Renal pelvis (tissue), 4 donors: ENCODE measurements around the gene ATP6V0A4. TPM values are rescaled to one million over a fixed set of nuclear protein-coding genes. Genes with fewer than 3 reads are reported as not detected.
A peak's percentile ranks its signal among the peaks of the same experiment; 100 is the strongest.
"Not testable (repeated sequence)": the region's sequence is repeated elsewhere in the genome, so short reads cannot be mapped to it uniquely, and the experiment has no call there.

Experiments
- DNase-seq: peaks from one replicate; pipeline ENCODE4 v3.0.0-alpha.2; 2013
- polyA plus RNA-seq, 3 donors: library from polyadenylated mRNA; unstranded; fragments of 120-200 nt; gene quantifications; one replicate each; pipeline ENCODE4 v1.2.1, GENCODE V29; 2013; ENCODE audit not compliant: insufficient read length in 3 of 3

ATP6V0A4 gene
- polyA plus RNA-seq, 3 donors = 55.1 to 76.8 (median 56.9) TPM

DNA sequence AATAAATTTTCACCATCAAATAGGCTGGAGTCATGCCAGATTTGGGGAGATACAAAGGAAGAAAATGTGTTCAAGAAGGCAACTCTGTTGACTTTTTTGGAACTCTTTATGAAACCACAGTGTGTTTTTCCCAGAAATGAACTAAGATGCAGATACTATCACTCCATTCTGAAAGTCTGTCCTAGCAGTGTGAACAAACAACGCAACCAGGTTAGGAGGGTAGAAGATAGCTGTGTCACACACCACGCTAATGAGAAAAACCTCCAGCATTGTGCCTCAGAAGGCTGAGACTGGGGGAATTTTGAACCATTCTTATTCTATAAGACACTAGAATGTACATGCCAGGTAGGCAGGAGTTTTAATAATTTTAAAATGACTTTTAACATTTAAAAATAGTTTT, 15.9 kb upstream of the ATP6V0A4 start:
- DNase-seq = no peak

DNA sequence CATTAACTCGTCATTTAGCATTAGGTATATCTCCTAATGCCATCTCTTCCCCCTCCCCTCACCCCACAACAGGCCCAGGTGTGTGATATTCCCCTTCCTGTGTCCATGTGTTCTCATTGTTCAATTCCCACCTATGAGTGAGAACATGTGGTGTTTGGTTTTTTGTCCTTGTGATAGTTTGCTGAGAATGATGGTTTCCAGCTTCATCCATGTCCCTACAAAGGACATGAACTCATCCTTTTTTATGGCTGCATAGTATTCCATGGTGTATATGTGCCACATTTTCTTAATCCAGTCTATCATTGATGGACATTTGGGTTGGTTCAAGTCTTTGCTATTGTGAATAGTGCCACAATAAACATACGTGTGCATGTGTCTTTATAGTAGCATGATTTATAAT, 13.3 kb upstream of the ATP6V0A4 start:
- not testable (repeated sequence) for DNase-seq

GRCh38 chr7:138809346-138809745, 11.3 kb upstream of the ATP6V0A4 start:
- no peak for DNase-seq

DNA sequence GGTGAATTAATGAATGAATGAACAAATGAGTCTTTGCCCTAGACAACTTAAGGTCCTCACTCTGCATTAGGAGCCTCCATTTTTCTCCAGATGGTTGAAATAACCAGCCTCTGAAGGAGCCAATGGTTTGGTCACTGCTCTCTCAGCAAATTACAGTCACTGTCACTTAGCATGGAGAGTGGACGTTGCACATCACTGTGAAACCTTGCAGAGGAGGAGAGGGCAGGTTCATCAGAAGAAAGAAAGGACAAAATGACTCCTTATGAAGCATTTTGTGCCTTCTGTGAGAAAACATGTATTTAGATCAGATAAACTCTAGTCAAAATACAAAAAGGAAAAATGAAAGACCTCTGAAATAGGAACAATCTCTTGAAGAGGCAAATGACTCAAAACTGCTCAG, 6.6 kb upstream of the ATP6V0A4 start:
- DNase-seq = no peak

DNA sequence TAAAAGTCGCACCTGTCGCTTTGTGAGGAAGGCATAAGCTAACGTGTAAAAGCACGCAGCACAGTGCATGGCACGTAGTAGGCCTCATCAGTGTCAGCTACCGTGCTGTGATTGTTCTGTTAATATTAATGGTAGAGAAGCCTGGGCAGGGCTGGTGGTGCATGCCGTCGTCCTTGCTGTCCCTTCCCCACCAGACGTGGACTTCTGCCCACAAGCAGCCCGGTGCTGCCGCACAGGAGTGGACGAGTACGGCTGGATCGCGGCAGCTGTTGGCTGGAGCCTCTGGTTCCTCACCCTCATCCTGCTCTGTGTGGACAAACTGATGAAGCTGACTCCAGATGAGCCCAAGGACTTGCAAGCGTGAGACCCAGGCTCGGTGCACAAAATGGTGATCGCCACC, 4.7 kb upstream of the ATP6V0A4 start:
- DNase-seq = no peak

GRCh38 chr7:138801256-138801655, 3.3 kb upstream of the ATP6V0A4 start:
- DNase-seq = no peak

DNA sequence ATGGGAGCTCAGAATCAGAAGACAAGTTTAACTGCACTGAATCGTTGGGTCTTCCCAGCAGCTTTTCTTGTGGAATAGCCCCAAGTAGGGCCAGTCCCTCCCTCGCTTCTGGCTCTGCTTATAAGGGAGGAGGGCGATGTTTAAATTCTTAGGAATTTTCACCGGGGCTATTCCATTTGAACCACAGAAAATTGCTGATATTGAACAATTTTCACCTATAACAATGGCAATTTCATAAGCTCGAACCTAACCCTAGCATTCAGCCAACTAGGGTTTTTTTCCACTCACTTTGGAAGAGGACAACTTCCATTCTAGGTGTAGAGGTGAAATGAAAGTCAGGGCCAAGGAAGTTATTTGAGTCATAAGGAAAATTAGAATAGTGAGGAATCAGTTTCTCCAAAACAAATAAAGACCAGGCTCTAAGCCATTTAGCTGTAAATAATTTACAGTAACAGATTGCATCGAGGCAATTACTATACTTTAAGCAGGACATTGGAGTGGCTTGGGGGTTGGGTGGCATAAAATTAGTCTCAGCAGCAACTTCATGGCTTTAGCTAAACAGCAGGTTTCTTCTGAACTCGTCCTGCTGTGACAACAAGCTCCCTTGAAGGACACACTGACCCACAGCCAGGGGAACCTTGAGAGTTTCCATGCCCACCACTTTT, 1.5 kb upstream of the ATP6V0A4 start:
- peak; percentile 38 for DNase-seq

DNA sequence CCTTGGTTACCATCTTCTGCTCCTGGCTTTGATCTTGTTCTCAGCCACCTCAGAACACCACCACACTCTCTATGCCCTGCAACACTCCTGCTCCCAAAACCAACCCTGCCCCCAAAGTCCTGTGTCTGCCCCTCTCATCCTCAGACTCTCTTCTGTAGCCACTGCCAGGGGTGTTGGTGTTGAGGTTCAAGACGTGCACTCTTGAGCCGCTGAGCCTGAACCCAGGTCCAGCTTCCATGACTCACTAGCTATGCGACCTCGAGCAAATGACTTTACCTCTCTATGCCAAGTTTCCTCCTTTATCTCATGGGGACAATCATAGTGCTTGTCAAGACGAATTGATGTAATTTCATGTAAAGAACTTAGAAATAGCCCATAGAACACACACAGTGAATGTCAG, 840 bp upstream of the ATP6V0A4 start:
- DNase-seq = no peak

DNA sequence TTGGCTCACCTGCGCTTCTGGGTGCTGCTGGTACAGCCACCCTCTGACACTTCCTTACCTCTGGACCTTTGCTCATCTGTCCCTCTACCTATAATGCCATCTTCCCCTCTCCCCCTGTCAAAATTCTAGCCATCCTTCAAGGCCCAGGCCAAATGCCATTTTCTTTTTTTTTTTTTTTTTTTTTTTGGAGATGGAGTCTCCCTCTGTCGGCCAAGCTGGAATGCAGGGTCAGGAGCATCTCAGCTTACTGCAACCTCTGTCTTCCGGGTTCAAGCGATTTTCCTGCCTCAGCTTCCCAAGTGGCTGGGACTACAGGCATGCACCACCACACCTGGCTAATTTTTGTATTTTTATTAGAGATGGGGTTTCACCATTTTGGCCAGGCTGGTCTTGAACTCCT, 950 bp downstream of the ATP6V0A4 start:
- not testable (repeated sequence) for DNase-seq

DNA sequence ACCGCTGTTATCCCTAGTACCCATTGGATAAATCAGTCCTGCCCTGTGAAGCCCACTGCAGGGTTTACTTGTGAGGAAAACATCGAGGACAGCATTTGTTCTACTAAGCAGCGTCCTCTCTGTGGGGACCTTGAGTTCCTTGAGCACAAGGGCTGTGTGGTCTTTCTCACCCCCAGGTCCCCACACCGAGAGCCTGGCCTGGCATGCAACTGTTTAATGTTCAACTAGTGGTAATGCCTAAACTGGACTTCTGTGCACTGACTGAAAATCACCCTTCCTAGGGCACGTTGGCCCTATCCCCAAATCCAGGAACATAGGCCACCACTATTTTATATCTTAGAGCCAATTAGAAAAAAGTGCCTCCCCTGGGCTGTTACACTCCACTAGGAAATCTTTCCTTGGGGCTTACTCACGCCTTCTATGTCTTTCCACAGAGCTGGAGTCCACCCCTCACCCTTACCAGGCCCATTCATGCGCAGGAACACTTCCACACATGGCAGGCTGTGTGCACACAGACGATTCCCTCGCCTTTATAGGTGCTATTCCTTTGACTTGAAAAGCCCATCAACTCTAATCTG, 1.9 kb downstream of the ATP6V0A4 start:
- no peak for DNase-seq

DNA sequence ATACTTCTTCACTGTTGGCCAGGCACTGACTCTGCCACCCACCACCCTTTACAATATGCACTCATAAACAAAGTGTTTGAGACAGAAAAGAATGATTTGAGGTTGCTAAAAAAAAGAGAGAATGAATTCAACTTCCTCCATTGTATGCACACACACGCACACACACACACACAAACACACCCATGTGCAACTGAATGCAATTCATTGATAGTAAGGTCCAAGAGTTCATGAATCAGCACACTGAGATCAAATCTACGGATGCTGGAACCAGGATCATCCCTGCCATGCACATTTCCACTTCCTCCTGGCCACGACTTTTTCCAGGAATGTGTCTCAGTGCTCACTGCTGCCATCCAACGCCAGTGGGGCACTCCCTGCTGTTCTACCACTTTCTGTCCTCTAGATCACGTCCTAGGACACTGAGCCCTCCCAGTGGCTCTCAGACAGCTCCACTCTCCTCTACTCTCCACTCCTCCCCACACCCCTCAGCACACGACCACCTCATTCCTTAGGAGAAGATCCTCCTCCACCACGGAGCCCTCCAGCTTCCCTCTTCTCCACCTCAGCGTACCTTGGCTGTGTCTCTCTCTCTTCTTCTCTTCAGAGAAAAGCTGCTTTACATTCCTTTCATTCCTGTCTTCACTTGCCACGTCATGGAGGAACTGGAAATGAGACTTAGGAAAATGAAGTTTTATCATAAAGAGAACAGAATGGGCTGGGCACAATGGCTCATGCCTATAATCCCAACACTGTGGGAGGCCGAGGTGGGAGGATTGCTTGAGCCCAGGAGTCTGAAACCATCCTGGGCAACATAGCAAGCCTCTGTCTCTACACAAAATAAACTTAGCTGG, 12.2 kb downstream of the ATP6V0A4 start:
- DNase-seq = no peak

- DNase-seq = no peak
These were observed 13.3 kb downstream of the ATP6V0A4 start for GRCh38 chr7:138784692-138785091.

DNA sequence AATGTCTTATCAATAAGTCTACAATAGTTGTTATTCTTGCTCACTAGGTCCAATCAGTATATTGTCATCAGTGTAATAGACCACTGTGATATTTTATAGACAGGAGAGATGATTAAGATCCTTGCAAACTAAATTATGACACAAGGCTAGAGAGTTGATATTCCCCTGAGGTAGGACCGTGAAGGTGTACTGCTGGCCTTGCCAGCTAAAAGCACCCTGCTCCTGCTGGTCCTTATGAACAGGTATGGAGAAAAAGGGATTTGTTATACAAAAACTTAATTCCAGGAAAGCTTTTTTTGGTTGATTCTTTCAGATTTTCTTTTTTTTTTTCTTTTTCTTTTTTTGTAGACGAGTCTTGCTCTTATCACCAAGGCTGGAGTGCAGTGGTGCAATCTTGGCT, 17.0 kb downstream of the ATP6V0A4 start:
- DNase-seq = no peak

- no peak for DNase-seq
These were observed 21.7 kb downstream of the ATP6V0A4 start for GRCh38 chr7:138776166-138776833.

DNA sequence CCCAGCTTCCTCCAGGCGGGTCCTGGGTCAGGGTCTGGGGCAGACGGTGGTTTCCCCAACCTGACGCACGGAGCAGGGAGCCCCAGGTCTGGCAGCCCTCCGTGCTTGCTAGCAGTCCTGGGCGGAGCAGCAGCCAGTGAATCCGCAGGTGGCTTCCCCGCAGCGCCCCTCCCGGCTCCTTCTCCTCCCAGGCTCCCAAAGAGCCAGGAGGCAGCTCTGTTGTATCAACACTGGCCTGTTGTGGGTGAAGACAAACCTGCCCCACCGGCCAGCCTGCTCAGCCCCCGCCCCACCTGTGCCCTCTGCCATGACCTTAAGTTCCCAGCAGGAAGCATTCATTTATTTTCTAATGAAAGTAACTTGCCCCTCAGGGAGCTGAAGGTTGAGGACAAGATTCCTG, 24.2 kb downstream of the ATP6V0A4 start:
- DNase-seq = no peak

GRCh38 chr7:138773176-138773575, 24.8 kb downstream of the ATP6V0A4 start:
- DNase-seq = no peak

DNA sequence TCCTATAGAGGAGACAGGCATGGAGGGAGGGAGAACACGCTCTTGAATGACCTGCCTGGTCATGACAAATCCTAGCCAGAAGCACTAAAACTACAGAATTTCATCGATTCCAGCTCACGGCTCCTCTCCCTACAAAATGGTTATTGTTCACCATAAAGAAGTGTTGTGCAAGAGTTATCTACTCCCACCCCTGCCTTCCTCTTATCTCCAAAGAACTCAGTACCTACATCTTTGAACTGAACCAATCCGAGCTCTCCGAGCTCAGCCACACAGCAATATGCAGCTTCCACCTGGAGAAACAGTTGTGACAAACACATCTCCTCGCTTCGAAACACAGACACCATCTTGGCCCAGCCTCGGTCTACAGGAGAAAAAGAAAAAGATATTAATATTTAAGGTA, 27.1 kb downstream of the ATP6V0A4 start:
- DNase-seq = no peak

DNA sequence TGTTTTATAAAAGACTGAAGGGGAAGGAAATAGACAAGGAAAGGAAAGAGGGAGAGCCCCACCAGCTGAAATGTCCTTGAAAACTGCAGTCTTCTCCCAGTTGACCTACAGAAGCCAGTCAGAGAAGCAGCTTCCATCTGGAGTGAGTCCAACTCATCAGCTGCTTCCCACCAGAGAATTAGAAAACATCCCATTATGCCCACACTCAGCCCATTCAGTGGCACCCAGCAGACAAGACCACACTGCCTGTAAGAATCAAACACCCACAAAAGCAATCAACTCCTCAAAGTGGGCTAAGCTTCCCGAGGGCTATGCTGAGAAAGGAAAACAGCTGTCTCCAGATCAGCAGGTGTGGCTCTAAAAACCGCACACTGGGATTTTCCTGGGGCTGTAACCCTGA, 29.8 kb downstream of the ATP6V0A4 start:
- no peak for DNase-seq

GRCh38 chr7:138756591-138757242, 41.3 kb downstream of the ATP6V0A4 start:
- no peak for DNase-seq

GRCh38 chr7:138755842-138756590, 42.0 kb downstream of the ATP6V0A4 start:
- DNase-seq = no peak

- DNase-seq = no peak
These were observed 42.7 kb downstream of the ATP6V0A4 start for GRCh38 chr7:138755331-138755747.
